Lower leg skin (tissue), 4 donors: ENCODE measurements around the gene DLG5. TPM values are rescaled to one million over a fixed set of nuclear protein-coding genes. Genes with fewer than 3 reads are reported as not detected.
A peak's percentile ranks its signal among the peaks of the same experiment; 100 is the strongest.

ENCODE experiments used
- DNase-seq, 2 donors: peaks; one replicate each; pipeline ENCODE4 v3.0.0-alpha.2; 2019; ENCODE audit warnings: low spot score in 2 of 2
- H3K4me3 ChIP-seq: fragments of 200-600 bp; sonication (generic); 2 replicates; pipeline ENCODE4 v1.5.1; 2017; ENCODE audit warnings: mild to moderate bottlenecking, low read depth; ENCODE audit not compliant: poor library complexity, severe bottlenecking
- CTCF ChIP-seq, 3 donors: fragments of 450-650 bp; IDR thresholded peaks; one replicate each; pipeline ENCODE4 v1.5.1; 2016; ENCODE audit warnings: antibody characterized with exemption in 3 of 3, mild to moderate bottlenecking in 3 of 3, moderate library complexity in 2 of 3
- POLR2A ChIP-seq, 2 donors: fragments of 450-650 bp; IDR thresholded peaks; one replicate each; pipeline ENCODE4 v1.6.1; 2016 to 2017; ENCODE audit warnings: antibody characterized with exemption in 2 of 2, mild to moderate bottlenecking in 1 of 2, moderate library complexity in 1 of 2
- WGBS, 2 donors: methylation state at CpG; one replicate each; pipeline ENCODE4 v1.1.5; 2018; 5-methylcytosine and 5-hydroxymethylcytosine counted together
- intact Hi-C: fragments of 100-400 bp; cut with DNase I; formaldehyde crosslinking; loops from one replicate; pipeline ENCODE4 v1.15.0; 2023; ENCODE audit warnings: low total_unique reads
- total RNA-seq, 4 donors: library from RNA; depleted of rRNA; stranded (reverse); fragments of >200 nt; gene quantifications; one replicate each; pipeline ENCODE4 v1.1.0, GENCODE V29; 2016

DLG5 gene
- total RNA-seq, 4 donors from 2014 or later: 91.9 to 165 (median 103) TPM

GRCh38 chr10:77905086-77905748, 21.3 kb downstream of the DLG5 start:
- WGBS, 2 donors: 78 to 81% methylated on average over 9 of the region's 9 CpGs
- no peak for DNase-seq
- intact Hi-C loops: no loop called here
- H3K4me3 ChIP-seq: no peak overlapping the region
- TF ChIP-seq POLR2A (IDR thresholded peaks at IDR 0.05) (no peak), CTCF (IDR thresholded peaks at IDR 0.05) (no peak)

GRCh38 chr10:77904100-77904840, 22.3 kb downstream of the DLG5 start:
- no peak for TF ChIP-seq POLR2A (IDR thresholded peaks at IDR 0.05)

GRCh38 chr10:77902159-77902558, 24.4 kb downstream of the DLG5 start:
- WGBS, 2 donors: 65 to 71% methylated on average over 5 of the region's 5 CpGs
- no peak for TF ChIP-seq POLR2A (IDR thresholded peaks at IDR 0.05)
- intact Hi-C loops: no loop called here
- H3K4me3 ChIP-seq: no peak overlapping the region
- no peak for DNase-seq

More at GRCh38 chr10:77904100-77904840, 22.3 kb downstream of the DLG5 start:
- intact Hi-C loops: no loop called here
- no peak for DNase-seq
- H3K4me3 ChIP-seq: no peak overlapping the region
- 77 to 79% methylated on average over 8 of the region's 8 CpGs for WGBS, 2 donors

GRCh38 chr10:77901743-77902142, 24.8 kb downstream of the DLG5 start:
- H3K4me3 ChIP-seq: no peak overlapping the region
- intact Hi-C loops: no loop called here
- no peak for DNase-seq
- WGBS, 2 donors: 28 to 34% methylated on average over 6 of the region's 6 CpGs
- TF ChIP-seq CTCF (IDR thresholded peaks at IDR 0.05) (no peak), POLR2A (IDR thresholded peaks at IDR 0.05) (no peak)

- TF ChIP-seq POLR2A (IDR thresholded peaks at IDR 0.05) (no peak), CTCF (IDR thresholded peaks at IDR 0.05) (no peak)
- 54 to 64% methylated on average over 4 of the region's 4 CpGs for WGBS, 2 donors
- intact Hi-C loops: no loop called here
- no peak for DNase-seq
- H3K4me3 ChIP-seq: no peak overlapping the region
These were observed 26.9 kb downstream of the DLG5 start for GRCh38 chr10:77899690-77900089.

- H3K4me3 ChIP-seq: no peak overlapping the region
- peak in 1 of 2 donors; percentile 73 for DNase-seq
- TF ChIP-seq POLR2A (IDR thresholded peaks at IDR 0.05): no peak
- no peak for TF ChIP-seq CTCF (IDR thresholded peaks at IDR 0.05)
- intact Hi-C loops: no loop called here
- WGBS, 2 donors: 16 to 26% methylated on average over 4 of the region's 4 CpGs
These were observed 27.5 kb downstream of the DLG5 start for GRCh38 chr10:77899080-77899477.
